Measurements from ENCODE around the gene EWSR1.
"Not testable (repeated sequence)": the region's sequence is repeated elsewhere in the genome, so short reads cannot be mapped to it uniquely, and the experiment has no call there.

The EWSR1 gene, protein sequence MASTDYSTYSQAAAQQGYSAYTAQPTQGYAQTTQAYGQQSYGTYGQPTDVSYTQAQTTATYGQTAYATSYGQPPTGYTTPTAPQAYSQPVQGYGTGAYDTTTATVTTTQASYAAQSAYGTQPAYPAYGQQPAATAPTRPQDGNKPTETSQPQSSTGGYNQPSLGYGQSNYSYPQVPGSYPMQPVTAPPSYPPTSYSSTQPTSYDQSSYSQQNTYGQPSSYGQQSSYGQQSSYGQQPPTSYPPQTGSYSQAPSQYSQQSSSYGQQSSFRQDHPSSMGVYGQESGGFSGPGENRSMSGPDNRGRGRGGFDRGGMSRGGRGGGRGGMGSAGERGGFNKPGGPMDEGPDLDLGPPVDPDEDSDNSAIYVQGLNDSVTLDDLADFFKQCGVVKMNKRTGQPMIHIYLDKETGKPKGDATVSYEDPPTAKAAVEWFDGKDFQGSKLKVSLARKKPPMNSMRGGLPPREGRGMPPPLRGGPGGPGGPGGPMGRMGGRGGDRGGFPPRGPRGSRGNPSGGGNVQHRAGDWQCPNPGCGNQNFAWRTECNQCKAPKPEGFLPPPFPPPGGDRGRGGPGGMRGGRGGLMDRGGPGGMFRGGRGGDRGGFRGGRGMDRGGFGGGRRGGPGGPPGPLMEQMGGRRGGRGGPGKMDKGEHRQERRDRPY

DNA sequence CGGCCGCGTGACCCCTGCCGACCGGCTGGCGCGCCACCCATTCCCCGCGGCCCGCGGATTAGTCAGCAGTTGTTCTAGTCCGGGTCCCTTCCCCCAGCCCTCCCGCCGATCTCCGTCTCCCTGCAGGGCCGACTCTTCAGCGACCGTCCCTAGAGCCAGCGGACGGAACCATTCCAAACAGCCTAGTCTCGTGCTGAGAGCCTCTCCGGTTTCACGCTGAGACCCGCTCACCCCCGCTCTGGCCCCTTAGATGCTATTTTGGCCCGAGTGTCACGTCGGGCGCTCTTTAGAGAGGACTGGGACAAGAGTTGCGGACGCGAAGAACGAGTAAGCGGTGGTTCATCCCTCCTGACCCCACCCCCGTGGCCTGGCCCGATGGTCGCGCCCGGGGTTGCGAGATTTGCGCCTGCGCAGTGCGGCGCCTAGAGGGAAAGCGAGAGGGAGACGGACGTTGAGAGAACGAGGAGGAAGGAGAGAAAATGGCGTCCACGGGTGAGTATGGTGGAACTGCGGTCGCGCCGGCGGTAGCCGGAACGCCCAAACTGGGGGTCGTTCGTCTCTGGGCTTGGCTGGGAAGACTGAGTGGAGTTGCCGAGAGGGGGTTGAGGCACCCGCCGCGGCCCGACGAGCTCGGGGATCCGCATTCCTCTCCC, at the start of gene EWSR1, which contains the start of gene RHBDD3:
TSS of gene EWSR1 (plus strand) at position 411 of the 653 bp plus-strand sequence. CDS start at position 480, 69 bp downstream.
TSS of gene RHBDD3 (minus strand) at position 124 of the 653 bp plus-strand sequence. CDS start 2,355 bp downstream, outside the sequence.
- Mint-ChIP-seq H3K4me1 (ENCODE audit: low read depth) (peaks cover 48% of the 10 kb centered on the region), H3K36me3 (peaks cover 24% of the 10 kb centered on the region), H3K27me3 (no peaks in the 10 kb centered on the region)

DNA sequence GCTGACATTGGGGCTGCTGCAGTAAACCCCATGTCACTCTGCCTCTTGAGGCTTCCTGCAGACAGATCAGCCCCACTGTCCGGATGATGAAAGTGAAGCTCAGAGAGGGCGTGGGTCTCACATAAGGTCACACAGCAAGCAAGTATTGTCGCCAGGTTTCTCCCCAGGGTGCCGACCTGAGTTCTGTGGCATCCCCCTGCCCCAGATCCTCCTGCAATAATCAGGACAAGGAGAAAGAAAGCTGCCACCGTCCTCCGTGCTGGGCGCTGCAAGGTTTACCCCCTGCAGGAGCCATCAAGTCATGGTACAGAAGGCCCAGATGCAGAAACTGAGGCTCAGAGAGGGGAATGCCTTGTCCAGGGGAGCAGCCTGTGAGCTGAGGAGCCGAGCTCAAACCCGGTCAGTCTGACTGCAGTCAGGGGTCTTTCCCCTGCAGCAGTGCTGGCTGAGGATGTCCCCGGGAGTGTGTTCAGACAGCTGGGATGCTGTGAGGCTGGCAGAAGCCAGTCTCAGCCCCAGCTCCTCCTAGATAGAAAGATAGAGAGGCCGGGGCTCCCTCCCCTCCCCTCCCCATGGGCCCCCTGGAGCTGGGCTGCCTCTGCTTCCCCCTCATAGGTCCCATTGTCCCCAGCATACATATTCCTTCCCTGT, 49.2 kb upstream of the EWSR1 start:
- no peaks in the 10 kb centered on the region for H3K4me1 Mint-ChIP-seq (ENCODE audit: low read depth)
- no peak overlapping the region for H3K27ac Mint-ChIP-seq
- H3K4me3 Mint-ChIP-seq: no peak overlapping the region
- no peaks in the 10 kb centered on the region for H3K27me3 Mint-ChIP-seq
- H3K9me3 Mint-ChIP-seq (ENCODE audit: low read depth): no peaks in the 10 kb centered on the region
- no peaks in the 10 kb centered on the region for H3K36me3 Mint-ChIP-seq

More for the DNA sequence above, at the start of gene EWSR1, which contains the start of gene RHBDD3:
- H3K4me3 Mint-ChIP-seq: peak within 1 kb of the TSS; percentile 95
- no peaks in the 10 kb centered on the region for H3K9me3 Mint-ChIP-seq (ENCODE audit: low read depth)
- H3K27ac Mint-ChIP-seq: peak within 1 kb of the TSS; percentile 100

- H3K27ac Mint-ChIP-seq: not testable (repeated sequence)
Measured at GRCh38 chr22:29219409-29219782, 48.7 kb upstream of the EWSR1 start.

GRCh38 chr22:29219881-29220670, 48.0 kb upstream of the EWSR1 start:
- Mint-ChIP-seq H3K27me3 (no peaks in the 10 kb centered on the region), H3K27ac (no peak overlapping the region), H3K36me3 (no peaks in the 10 kb centered on the region), H3K9me3 (ENCODE audit: low read depth) (no peaks in the 10 kb centered on the region), H3K4me1 (ENCODE audit: low read depth) (no peaks in the 10 kb centered on the region), H3K4me3 (no peak overlapping the region)

More at GRCh38 chr22:29219409-29219782, 48.7 kb upstream of the EWSR1 start:
- H3K4me1 Mint-ChIP-seq (ENCODE audit: low read depth); H3K27me3 Mint-ChIP-seq; H3K4me3 Mint-ChIP-seq; H3K9me3 Mint-ChIP-seq (ENCODE audit: low read depth); H3K36me3 Mint-ChIP-seq: not testable (repeated sequence)

- H3K4me1 Mint-ChIP-seq (ENCODE audit: low read depth): no peaks in the 10 kb centered on the region
- H3K36me3 Mint-ChIP-seq: no peaks in the 10 kb centered on the region
- no peak overlapping the region for H3K27ac Mint-ChIP-seq
- no peaks in the 10 kb centered on the region for H3K27me3 Mint-ChIP-seq
- H3K4me3 Mint-ChIP-seq: no peak overlapping the region
- H3K9me3 Mint-ChIP-seq (ENCODE audit: low read depth): no peaks in the 10 kb centered on the region
Measured at GRCh38 chr22:29224121-29224858, 43.8 kb upstream of the EWSR1 start.

GRCh38 chr22:29224859-29225410, 43.1 kb upstream of the EWSR1 start:
- Mint-ChIP-seq H3K27me3 (no peaks in the 10 kb centered on the region), H3K4me1 (ENCODE audit: low read depth) (no peaks in the 10 kb centered on the region), H3K36me3 (no peaks in the 10 kb centered on the region)

DNA sequence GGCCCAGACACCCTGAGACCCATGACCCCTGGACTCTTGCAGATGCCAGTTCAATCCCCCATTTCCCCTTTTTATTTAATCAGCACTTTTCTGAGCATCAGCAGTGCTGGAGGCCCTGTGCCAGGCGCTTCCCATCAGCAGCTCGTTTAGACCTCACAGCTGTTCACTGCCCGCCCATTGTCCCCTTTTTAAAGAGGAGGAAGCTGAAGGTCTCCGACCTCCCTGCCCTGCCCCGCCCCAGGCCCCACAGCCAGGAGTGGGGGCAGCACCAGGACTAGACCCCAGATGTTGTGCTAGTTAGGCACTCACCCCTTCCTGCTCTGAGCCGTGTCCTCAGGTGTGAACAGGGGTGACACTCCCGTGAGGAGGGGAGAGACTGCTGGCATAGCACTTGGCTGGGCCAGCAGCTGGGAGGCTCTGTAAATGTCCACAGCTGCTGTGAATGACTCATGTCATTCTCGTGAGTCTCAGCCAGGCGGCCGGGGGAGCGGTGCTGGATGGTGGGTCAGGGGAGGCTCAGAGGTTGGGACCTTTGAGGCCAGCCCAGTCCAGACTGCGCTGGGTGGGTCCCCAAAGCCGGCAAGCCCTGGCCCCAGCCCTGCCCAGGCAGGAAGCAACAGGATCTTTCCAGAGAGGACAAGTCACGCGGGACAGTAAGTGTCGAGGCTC, 42.5 kb upstream of the EWSR1 start:
- Mint-ChIP-seq H3K27me3 (no peaks in the 10 kb centered on the region), H3K4me1 (ENCODE audit: low read depth) (no peaks in the 10 kb centered on the region), H3K36me3 (no peaks in the 10 kb centered on the region), H3K27ac (no peak overlapping the region), H3K4me3 (no peak overlapping the region), H3K9me3 (ENCODE audit: low read depth) (no peaks in the 10 kb centered on the region)

More at GRCh38 chr22:29224859-29225410, 43.1 kb upstream of the EWSR1 start:
- Mint-ChIP-seq H3K9me3 (ENCODE audit: low read depth) (no peaks in the 10 kb centered on the region), H3K4me3 (no peak overlapping the region), H3K27ac (no peak overlapping the region)

DNA sequence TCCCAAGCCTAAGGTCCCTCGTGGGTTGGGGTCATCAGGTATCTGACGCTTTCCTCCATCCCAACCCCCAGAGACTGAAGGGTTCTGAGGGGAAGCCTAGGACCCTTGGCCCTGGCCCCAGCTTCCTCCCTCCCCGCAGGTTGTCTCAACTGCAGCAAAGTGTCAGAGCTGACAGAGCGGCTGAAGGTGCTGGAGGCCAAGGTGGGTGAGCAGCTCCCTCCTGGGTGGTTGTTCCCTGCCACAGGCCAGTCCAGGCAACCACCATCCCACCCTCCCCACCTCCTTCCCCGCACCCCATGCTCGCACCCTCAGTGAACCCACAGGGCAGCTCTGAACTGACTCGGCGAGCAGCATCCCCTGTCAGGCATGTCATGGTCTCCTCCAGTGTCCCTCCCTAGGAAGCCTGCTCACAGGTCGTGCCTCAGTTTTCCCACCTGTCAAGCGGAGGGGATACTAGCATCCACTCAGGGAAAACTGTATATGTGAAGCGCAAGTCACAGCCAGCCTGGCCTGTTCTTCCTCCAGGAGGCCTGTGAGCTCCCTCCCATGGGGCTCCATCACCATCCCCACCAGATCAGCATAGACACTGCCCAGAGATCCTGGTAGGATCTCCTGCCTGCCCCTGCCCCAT, 41.6 kb upstream of the EWSR1 start:
- no peaks in the 10 kb centered on the region for H3K4me1 Mint-ChIP-seq (ENCODE audit: low read depth)
- no peak overlapping the region for H3K4me3 Mint-ChIP-seq
- no peaks in the 10 kb centered on the region for H3K9me3 Mint-ChIP-seq (ENCODE audit: low read depth)
- H3K36me3 Mint-ChIP-seq: no peaks in the 10 kb centered on the region
- no peak overlapping the region for H3K27ac Mint-ChIP-seq
- no peaks in the 10 kb centered on the region for H3K27me3 Mint-ChIP-seq

DNA sequence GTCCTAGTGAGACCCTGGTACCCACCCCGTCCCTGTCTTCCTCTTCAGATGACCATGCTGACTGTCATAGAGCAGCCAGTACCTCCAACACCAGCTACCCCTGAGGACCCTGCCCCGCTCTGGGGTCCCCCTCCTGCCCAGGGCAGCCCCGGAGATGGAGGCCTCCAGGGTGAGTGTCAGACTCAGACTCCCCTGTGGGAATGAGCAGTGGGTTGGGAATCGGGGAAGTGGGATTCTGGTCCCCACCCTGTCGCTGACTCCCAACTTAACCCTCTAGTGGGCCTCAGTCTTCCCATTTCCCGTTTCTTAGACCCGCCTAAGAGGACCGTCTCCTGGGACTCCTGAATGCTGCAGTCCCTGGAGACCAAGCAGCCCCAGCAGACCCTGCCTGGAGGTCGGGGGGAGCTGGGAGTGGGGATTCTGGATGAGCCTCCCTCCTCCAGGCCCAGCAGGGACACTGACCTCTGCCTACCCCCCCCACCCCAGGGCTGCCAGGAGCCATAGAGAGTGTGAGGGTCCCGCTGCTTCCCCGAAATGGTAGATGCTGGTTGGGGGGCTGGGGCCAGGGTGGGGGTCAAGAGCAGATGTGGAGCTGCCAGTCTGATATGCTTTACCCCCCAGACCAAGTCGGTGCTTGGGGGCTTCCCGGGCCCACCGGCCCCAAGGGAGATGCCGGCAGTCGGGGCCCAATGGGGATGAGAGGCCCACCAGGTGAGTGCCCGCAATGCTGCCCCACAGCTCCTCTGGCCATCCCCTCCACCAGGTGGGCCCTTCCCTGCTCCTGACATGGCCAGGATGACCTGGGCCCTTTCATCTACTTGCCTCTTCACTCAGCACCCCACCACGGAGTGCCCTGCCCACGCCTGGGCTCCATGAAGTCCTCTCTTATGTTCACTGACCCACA, 36.8 kb upstream of the EWSR1 start:
- no peaks in the 10 kb centered on the region for H3K27me3 Mint-ChIP-seq
- H3K4me1 Mint-ChIP-seq (ENCODE audit: low read depth): no peaks in the 10 kb centered on the region
- H3K9me3 Mint-ChIP-seq (ENCODE audit: low read depth): peaks cover 5% of the 10 kb centered on the region
- no peak overlapping the region for H3K27ac Mint-ChIP-seq
- no peak overlapping the region for H3K4me3 Mint-ChIP-seq
- H3K36me3 Mint-ChIP-seq: no peaks in the 10 kb centered on the region

DNA sequence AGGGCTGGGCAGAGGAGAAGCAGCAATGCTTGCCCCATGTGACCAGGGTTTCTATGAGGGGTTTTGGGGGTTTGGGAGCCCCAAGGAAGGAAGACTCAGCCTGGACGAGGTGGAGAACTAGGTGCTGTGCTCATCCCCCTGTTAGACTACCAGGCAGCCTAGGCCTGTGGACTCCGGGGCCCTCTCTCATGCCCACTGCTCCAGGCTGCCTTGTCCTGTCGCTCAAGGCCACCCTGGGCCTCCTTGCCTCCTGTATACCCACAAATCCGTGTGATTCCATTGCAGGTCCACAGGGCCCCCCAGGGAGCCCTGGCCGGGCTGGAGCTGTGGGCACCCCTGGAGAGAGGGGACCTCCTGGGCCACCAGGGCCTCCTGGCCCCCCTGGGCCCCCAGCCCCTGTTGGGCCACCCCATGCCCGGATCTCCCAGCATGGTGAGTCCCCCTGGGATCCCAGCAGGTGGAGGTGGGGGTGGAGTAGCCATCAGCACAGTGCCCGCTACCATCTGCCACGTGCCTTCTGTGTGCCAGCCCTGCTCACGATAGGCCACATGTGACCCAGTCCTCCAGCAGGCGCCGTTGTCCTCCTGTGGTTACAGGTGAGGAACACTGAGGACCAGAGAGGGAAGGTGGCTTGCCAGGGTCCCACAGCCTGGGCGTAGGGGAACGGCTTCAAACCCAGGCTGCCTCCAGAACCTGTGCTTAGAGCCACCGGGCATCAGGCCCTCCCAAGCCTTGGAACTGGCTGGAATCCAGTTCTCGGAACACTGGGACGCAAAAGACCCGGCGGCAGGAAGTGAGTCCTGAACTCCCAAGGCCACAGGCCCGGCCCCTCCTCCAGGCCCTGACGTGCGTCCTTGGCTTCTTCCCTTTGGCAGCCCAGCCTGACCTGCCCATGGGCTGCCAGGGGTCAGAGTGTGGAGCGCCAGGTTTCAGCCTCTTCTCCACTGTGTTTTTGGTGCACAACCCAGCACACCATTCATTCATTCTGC, 35.8 kb upstream of the EWSR1 start:
- Mint-ChIP-seq H3K36me3 (no peaks in the 10 kb centered on the region), H3K4me3 (no peak overlapping the region), H3K9me3 (ENCODE audit: low read depth) (peaks cover 5% of the 10 kb centered on the region), H3K27ac (no peak overlapping the region), H3K4me1 (ENCODE audit: low read depth) (no peaks in the 10 kb centered on the region), H3K27me3 (no peaks in the 10 kb centered on the region)

DNA sequence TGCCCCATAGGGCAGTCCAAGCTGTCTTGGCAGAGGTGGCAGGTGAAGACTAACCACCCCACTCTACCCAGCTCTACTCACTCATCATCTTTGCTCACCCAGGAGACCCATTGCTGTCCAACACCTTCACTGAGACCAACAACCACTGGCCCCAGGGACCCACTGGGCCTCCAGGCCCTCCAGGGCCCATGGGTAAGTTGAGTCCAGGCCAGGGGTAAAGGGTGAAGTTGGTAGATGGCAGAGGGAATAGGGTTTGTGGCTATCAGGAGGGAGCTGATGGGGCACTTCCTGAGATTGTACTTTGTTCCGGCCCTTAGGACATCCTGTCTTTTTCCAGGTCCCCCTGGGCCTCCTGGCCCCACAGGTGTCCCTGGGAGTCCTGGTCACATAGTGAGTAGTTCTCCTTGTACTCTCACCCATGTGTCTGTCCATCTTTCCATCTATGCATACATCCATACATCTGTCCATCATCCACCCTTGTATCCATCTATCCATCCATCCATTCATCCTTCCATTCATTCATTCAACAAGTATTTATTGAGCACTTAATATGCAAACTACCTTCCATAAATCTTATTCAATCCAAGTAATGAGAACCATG, 34.7 kb upstream of the EWSR1 start:
- no peaks in the 10 kb centered on the region for H3K27me3 Mint-ChIP-seq
- H3K4me1 Mint-ChIP-seq (ENCODE audit: low read depth): no peaks in the 10 kb centered on the region
- no peak overlapping the region for H3K27ac Mint-ChIP-seq
- no peak overlapping the region for H3K4me3 Mint-ChIP-seq
- no peaks in the 10 kb centered on the region for H3K36me3 Mint-ChIP-seq
- peaks cover 5% of the 10 kb centered on the region for H3K9me3 Mint-ChIP-seq (ENCODE audit: low read depth)

All from activated naive CD8-positive, alpha-beta T cell (primary cell).